SK-N-MC (cell line): ENCODE measurements around the gene ATP13A5.

Experiments
- EZH2 ChIP-seq: fragments of 200-600 bp; sonication (generic); IDR thresholded peaks from one replicate; pipeline ENCODE4 v1.6.1; 2017; ENCODE audit warnings: antibody characterized with exemption
- FOXP2 ChIP-seq: optimal IDR thresholded peaks from 2 replicates; pipeline ENCODE3; 2011; ENCODE audit warnings: mild to moderate bottlenecking, moderate library complexity; ENCODE audit not compliant: insufficient read depth; ENCODE audit errors: extremely low read length, control extremely low read depth
- POLR2AphosphoS5 ChIP-seq: IDR thresholded peaks from 2 replicates; pipeline ENCODE4 v1.6.1; 2012; ENCODE audit warnings: mild to moderate bottlenecking, low read depth, low read length, borderline replicate concordance

- TF ChIP-seq POLR2AphosphoS5 (no peak), FOXP2 (no peak), EZH2 (no peak)
Observed at GRCh38 chr3:193330555-193331204, 47.9 kb downstream of the ATP13A5 start.
